Loucy (cell line): ENCODE measurements around the gene C9orf85.

Experiments used
- H2AFZ ChIP-seq: fragments of 200-600 bp; sonication (generic); 2 replicates; pipeline ENCODE4 v1.6.0; 2016; ENCODE audit warnings: antibody characterized with exemption, mild to moderate bottlenecking, low read length, moderate library complexity
- H3F3A ChIP-seq: fragments of 200-600 bp; 2 replicates; pipeline ENCODE4 v1.6.0; 2016; ENCODE audit warnings: antibody characterized with exemption, low read depth, mild to moderate bottlenecking
- H3K27me3 ChIP-seq: fragments of 200-600 bp; sonication (generic); 2 replicates; pipeline ENCODE4 v1.6.1; 2014; ENCODE audit warnings: low read length, mild to moderate bottlenecking; ENCODE audit not compliant: insufficient read depth, poor library complexity, severe bottlenecking
- H3K36me3 ChIP-seq: fragments of 200-600 bp; sonication (generic); 2 replicates; pipeline ENCODE4 v1.6.1; 2016; ENCODE audit warnings: low read length; ENCODE audit not compliant: insufficient read depth
- H3K4me1 ChIP-seq: fragments of 200-600 bp; sonication (generic); 2 replicates; pipeline ENCODE4 v1.5.1; 2014; ENCODE audit warnings: low read length, mild to moderate bottlenecking; ENCODE audit not compliant: insufficient read depth, poor library complexity, severe bottlenecking
- H3K4me2 ChIP-seq: fragments of 200-600 bp; sonication (generic); 2 replicates; pipeline ENCODE4 v1.6.0; 2014; ENCODE audit warnings: antibody characterized with exemption, low read length, low read depth, mild to moderate bottlenecking; ENCODE audit not compliant: poor library complexity, severe bottlenecking
- H3K4me3 ChIP-seq: fragments of 200-600 bp; sonication (generic); 2 replicates; pipeline ENCODE4 v1.5.1; 2014; ENCODE audit warnings: low read length, mild to moderate bottlenecking, mixed read lengths; ENCODE audit not compliant: poor library complexity, severe bottlenecking
- H3K79me2 ChIP-seq: fragments of 200-600 bp; sonication (generic); 2 replicates; pipeline ENCODE4 v1.6.1; 2014; ENCODE audit warnings: low read length; ENCODE audit not compliant: insufficient read depth
- H3K9ac ChIP-seq: fragments of 200-600 bp; sonication (generic); 2 replicates; pipeline ENCODE4 v1.6.0; 2014; ENCODE audit warnings: mild to moderate bottlenecking, low read depth, low read length, moderate library complexity; ENCODE audit not compliant: poor library complexity, severe bottlenecking
- H3K9me2 ChIP-seq: fragments of 200-600 bp; sonication (generic); replicated peaks from 2 replicates; pipeline ENCODE4 v1.6.1; 2016; ENCODE audit warnings: low read depth, low read length, mixed read lengths
- H3K9me3 ChIP-seq: fragments of 200-600 bp; sonication (generic); 2 replicates; pipeline ENCODE4 v1.6.1; 2014; ENCODE audit warnings: mild to moderate bottlenecking, antibody characterized with exemption, low read length, low read depth; ENCODE audit not compliant: insufficient read depth
- H4K20me1 ChIP-seq: fragments of 200-600 bp; sonication (generic); 2 replicates; pipeline ENCODE4 v1.6.0; 2014; ENCODE audit warnings: antibody characterized with exemption, low read length, mild to moderate bottlenecking; ENCODE audit not compliant: insufficient read depth, poor library complexity, severe bottlenecking
- EZH2phosphoT487 ChIP-seq: fragments of 200-600 bp; IDR thresholded peaks from 2 replicates; pipeline ENCODE4 v1.6.1; 2018; ENCODE audit warnings: antibody characterized with exemption, mild to moderate bottlenecking, moderate library complexity, borderline replicate concordance
- TF ChIP-seq, protein P1 (sequence below): fragments of 200-600 bp; sonication (generic); conservative IDR thresholded peaks from 2 replicates; pipeline ENCODE4 v1.5.1; 2014; ENCODE audit warnings: mild to moderate bottlenecking, antibody characterized with exemption, low read length

Gene C9orf85, protein sequence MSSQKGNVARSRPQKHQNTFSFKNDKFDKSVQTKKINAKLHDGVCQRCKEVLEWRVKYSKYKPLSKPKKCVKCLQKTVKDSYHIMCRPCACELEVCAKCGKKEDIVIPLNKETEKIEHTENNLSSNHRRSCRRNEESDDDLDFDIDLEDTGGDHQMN

DNA sequence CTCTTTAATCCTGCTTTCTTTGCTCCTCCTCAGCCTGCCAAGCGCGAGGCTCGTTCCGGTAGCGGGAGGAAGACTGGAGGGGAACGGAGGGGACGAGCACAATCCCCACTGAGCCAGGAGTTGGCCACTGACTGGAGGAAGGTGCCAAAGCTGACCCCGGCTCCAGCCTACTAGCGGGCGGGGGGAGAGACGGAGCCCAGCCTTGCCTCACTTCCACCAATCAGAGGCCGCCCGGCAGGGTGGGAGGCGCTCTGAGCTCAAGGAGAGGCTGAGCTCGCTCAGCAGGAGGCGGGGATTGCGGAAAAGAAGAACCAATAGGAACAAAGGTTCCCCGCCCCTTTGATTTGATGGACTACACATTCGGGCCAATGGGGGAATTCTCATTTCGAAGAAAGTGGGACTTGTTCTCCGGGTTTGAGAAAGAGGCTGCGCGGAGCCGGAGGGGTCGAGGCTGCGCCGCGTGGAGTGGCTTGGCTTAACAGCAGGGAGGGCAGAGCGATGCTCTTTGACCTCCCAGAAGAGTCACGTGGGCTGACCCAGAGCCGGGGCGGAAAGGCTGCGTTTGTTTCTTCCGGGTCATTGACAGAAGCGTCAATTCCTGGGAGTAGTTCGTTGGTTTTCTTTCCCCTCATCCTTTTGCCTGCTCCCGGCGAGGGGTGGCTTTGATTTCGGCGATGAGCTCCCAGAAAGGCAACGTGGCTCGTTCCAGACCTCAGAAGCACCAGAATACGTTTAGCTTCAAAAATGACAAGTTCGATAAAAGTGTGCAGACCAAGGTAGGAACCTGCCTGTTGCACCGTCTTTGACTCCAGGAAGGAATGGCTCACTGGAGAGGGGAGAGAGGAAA is at the start of gene C9orf85, which contains the start of gene ABHD17B:
Gene C9orf85 (plus strand): TSS at position 579 of the 847 bp plus-strand sequence. CDS start 96 bp downstream, at position 675.
Gene ABHD17B (minus strand): TSS at position 133 of the 847 bp plus-strand sequence. CDS start 36,113 bp downstream, outside the sequence.
- Histone ChIP-seq H3K79me2 (peaks cover 94% of the 10 kb centered on the region), H3K9me3 (no peaks in the 10 kb centered on the region), H3K36me3 (peaks cover 2% of the 10 kb centered on the region; the same call in 1 of the 2 replicates), H4K20me1 (peaks cover 71% of the 10 kb centered on the region), H3K4me2 (peak within 1 kb of the TSS; percentile 93), H3K4me1 (peaks cover 45% of the 10 kb centered on the region), H3K9ac (peak within 1 kb of the TSS; percentile 91), H3K9me2 (no peaks in the 10 kb centered on the region), H3K4me3 (peak within 1 kb of the TSS; percentile 86), H2AFZ (peak within 1 kb of the TSS; percentile 28; the same call in 1 of the 2 replicates), H3K27me3 (peaks cover 11% of the 10 kb centered on the region), H3F3A (no peaks in the 10 kb centered on the region)
- TF ChIP-seq EZH2phosphoT487, result no peak
- TF ChIP-seq, protein P1, sequence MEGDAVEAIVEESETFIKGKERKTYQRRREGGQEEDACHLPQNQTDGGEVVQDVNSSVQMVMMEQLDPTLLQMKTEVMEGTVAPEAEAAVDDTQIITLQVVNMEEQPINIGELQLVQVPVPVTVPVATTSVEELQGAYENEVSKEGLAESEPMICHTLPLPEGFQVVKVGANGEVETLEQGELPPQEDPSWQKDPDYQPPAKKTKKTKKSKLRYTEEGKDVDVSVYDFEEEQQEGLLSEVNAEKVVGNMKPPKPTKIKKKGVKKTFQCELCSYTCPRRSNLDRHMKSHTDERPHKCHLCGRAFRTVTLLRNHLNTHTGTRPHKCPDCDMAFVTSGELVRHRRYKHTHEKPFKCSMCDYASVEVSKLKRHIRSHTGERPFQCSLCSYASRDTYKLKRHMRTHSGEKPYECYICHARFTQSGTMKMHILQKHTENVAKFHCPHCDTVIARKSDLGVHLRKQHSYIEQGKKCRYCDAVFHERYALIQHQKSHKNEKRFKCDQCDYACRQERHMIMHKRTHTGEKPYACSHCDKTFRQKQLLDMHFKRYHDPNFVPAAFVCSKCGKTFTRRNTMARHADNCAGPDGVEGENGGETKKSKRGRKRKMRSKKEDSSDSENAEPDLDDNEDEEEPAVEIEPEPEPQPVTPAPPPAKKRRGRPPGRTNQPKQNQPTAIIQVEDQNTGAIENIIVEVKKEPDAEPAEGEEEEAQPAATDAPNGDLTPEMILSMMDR, result no peak

DNA sequence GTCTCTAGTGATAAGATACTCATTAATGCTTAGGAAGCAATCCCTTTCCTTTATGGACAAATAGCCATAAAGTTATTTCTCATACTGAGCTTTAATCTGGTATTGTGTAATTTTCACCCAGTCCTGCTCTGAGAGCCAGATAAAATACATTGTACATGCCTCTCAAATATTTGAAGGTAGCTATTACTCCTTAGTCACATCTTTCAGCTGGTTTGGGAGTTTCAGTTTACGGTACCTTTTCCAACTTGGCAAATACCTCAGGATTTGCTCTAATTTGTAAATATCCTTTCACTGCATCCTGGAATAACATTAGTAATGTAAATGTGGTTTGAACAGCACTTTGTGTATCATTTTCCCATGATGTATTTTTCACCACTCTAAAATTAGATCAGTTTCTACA is 47.8 kb upstream of the C9orf85 start:
- no peaks in the 10 kb centered on the region for H3K9me2 ChIP-seq
- H3K4me1 ChIP-seq, result no peaks in the 10 kb centered on the region
- H3K9ac ChIP-seq, result no peak overlapping the region
- H3K4me3 ChIP-seq, result no peak overlapping the region
- no peak overlapping the region for H3K4me2 ChIP-seq
- no peaks in the 10 kb centered on the region for H3K27me3 ChIP-seq
- peaks cover 30% of the 10 kb centered on the region for H3K79me2 ChIP-seq
- H3F3A ChIP-seq, result no peaks in the 10 kb centered on the region
- TF ChIP-seq, protein P1, result no peak
- no peak for TF ChIP-seq EZH2phosphoT487
- H3K9me3 ChIP-seq, result peaks cover 15% of the 10 kb centered on the region
- H4K20me1 ChIP-seq, result peaks cover 23% of the 10 kb centered on the region
- H2AFZ ChIP-seq, result no peak overlapping the region
- H3K36me3 ChIP-seq, result peaks cover 85% of the 10 kb centered on the region

DNA sequence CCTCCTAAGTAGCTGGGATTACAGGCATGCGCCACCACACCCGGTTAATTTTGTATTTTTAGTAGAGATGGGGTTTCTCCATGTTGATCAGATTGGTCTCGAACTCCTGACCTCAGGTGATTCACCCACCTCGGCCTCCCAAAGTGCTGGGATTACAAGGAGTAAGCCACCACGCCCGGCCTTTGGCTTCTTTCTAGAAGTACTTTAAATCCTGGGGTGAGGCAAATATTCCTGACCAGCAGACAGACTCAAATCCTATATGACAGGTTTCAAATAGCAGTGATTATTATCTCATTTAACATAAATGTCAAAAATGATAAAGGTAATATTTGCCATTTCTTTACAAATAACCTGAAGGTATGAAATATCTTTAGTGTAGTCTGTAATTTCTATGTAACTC is 36.1 kb upstream of the C9orf85 start:
- H3K36me3 ChIP-seq, result peaks cover 67% of the 10 kb centered on the region
- no peaks in the 10 kb centered on the region for H3K9me2 ChIP-seq
- peaks cover 14% of the 10 kb centered on the region for H3K4me1 ChIP-seq
- H3K4me3 ChIP-seq, result no peak overlapping the region
- no peak overlapping the region for H3K9ac ChIP-seq
- peaks cover 87% of the 10 kb centered on the region for H4K20me1 ChIP-seq
- H2AFZ ChIP-seq, result no peak overlapping the region
- H3K27me3 ChIP-seq, result no peaks in the 10 kb centered on the region
- H3K79me2 ChIP-seq, result peaks cover 99% of the 10 kb centered on the region
- H3K9me3 ChIP-seq, result peaks cover 24% of the 10 kb centered on the region
- TF ChIP-seq, protein P1, result no peak
- no peak for TF ChIP-seq EZH2phosphoT487
- no peak overlapping the region for H3K4me2 ChIP-seq
- no peaks in the 10 kb centered on the region for H3F3A ChIP-seq
